Dendritic cell treated with granulocyte-macrophage colony-stimulating factor and Interleukin-4, amounts not matched to agents 40 ng/mL and 50 ng/mL, for 4 days (primary cell): ENCODE results near the gene HYCC2.
A peak's percentile ranks its signal among the peaks of the same experiment; 100 is the strongest.
"Not testable (repeated sequence)": the region's sequence is repeated elsewhere in the genome, so short reads cannot be mapped to it uniquely, and the experiment has no call there.

ENCODE experiments used
- H3K27ac Mint-ChIP-seq: one replicate; pipeline ENCODE4 v1.8.0; 2022; ENCODE audit warnings: mild to moderate bottlenecking, mixed read lengths
- H3K27me3 Mint-ChIP-seq: one replicate; pipeline ENCODE4 v1.8.0; 2022; ENCODE audit warnings: mild to moderate bottlenecking, mixed read lengths
- H3K36me3 Mint-ChIP-seq: one replicate; pipeline ENCODE4 v1.8.0; 2022; ENCODE audit warnings: low read depth, mixed read lengths
- H3K4me1 Mint-ChIP-seq: one replicate; pipeline ENCODE4 v1.8.0; 2022; ENCODE audit warnings: low read depth, mixed read lengths
- H3K4me3 Mint-ChIP-seq: one replicate; pipeline ENCODE4 v1.8.0; 2022; ENCODE audit warnings: mild to moderate bottlenecking, moderate library complexity, mixed read lengths
- H3K9me3 Mint-ChIP-seq: one replicate; pipeline ENCODE4 v1.8.0; 2022; ENCODE audit warnings: mixed read lengths
- intact Hi-C: fragments of 100-400 bp; cut with micrococcal nuclease; formaldehyde crosslinking; loops from one replicate; pipeline ENCODE4 v1.15.0; 2022

The HYCC2 gene

GRCh38 chr2:201107624-201108023 is 36.2 kb upstream of the HYCC2 start:
- no peaks in the 10 kb centered on the region for H3K9me3 Mint-ChIP-seq
- H3K36me3 Mint-ChIP-seq, result peaks cover 18% of the 10 kb centered on the region
- no peaks in the 10 kb centered on the region for H3K27me3 Mint-ChIP-seq
- peaks cover under 1% of the 10 kb centered on the region for H3K4me1 Mint-ChIP-seq
- intact Hi-C loops, result no loop called here
- H3K27ac Mint-ChIP-seq, result no peak overlapping the region
- no peak overlapping the region for H3K4me3 Mint-ChIP-seq

- intact Hi-C loops, result no loop called here
- Mint-ChIP-seq H3K36me3 (peaks cover 18% of the 10 kb centered on the region), H3K27me3 (no peaks in the 10 kb centered on the region), H3K4me3 (no peak overlapping the region), H3K4me1 (no peaks in the 10 kb centered on the region), H3K9me3 (no peaks in the 10 kb centered on the region), H3K27ac (no peak overlapping the region)
Observed at GRCh38 chr2:201105759-201106158, 34.3 kb upstream of the HYCC2 start.

GRCh38 chr2:201100497-201100896 is 29.0 kb upstream of the HYCC2 start:
- Mint-ChIP-seq H3K4me1 (no peaks in the 10 kb centered on the region), H3K27ac (no peak overlapping the region), H3K36me3 (peaks cover 12% of the 10 kb centered on the region), H3K27me3 (no peaks in the 10 kb centered on the region), H3K4me3 (no peak overlapping the region), H3K9me3 (no peaks in the 10 kb centered on the region)
- intact Hi-C loops, result no loop called here

- Mint-ChIP-seq H3K36me3 (peaks cover 15% of the 10 kb centered on the region), H3K4me3 (peak overlapping the region; percentile 51), H3K27ac (no peak overlapping the region), H3K4me1 (peaks cover 5% of the 10 kb centered on the region), H3K27me3 (no peaks in the 10 kb centered on the region), H3K9me3 (no peaks in the 10 kb centered on the region)
- intact Hi-C loops, result no loop called here
Observed at GRCh38 chr2:201093573-201093972, 22.1 kb upstream of the HYCC2 start.

GRCh38 chr2:201090574-201090973 is 19.1 kb upstream of the HYCC2 start:
- H3K9me3 Mint-ChIP-seq, result no peaks in the 10 kb centered on the region
- H3K36me3 Mint-ChIP-seq, result peaks cover 45% of the 10 kb centered on the region
- H3K4me1 Mint-ChIP-seq, result peaks cover 5% of the 10 kb centered on the region
- no peak overlapping the region for H3K4me3 Mint-ChIP-seq
- H3K27me3 Mint-ChIP-seq, result no peaks in the 10 kb centered on the region
- H3K27ac Mint-ChIP-seq, result no peak overlapping the region
- intact Hi-C loops, result no loop called here

GRCh38 chr2:201084863-201085262 is 13.4 kb upstream of the HYCC2 start:
- no peaks in the 10 kb centered on the region for H3K27me3 Mint-ChIP-seq
- intact Hi-C loops, result no loop called here
- H3K4me1 Mint-ChIP-seq, result no peaks in the 10 kb centered on the region
- no peak overlapping the region for H3K4me3 Mint-ChIP-seq
- H3K27ac Mint-ChIP-seq, result no peak overlapping the region
- peaks cover 78% of the 10 kb centered on the region for H3K36me3 Mint-ChIP-seq
- no peaks in the 10 kb centered on the region for H3K9me3 Mint-ChIP-seq

- H3K4me3 Mint-ChIP-seq, result no peak overlapping the region
Observed at GRCh38 chr2:201074996-201075395, 3.5 kb upstream of the HYCC2 start.

GRCh38 chr2:201073071-201073470 is 1.6 kb upstream of the HYCC2 start:
- intact Hi-C loops, result loop anchor here (5.0 kb wide), 4 partner anchors 44 to 159 kb away; partner anchors contain the start of gene CFLAR
- H3K27me3 Mint-ChIP-seq, result no peaks in the 10 kb centered on the region
- H3K27ac Mint-ChIP-seq, result no peak overlapping the region
- H3K4me1 Mint-ChIP-seq, result peaks cover 37% of the 10 kb centered on the region
- peaks cover 18% of the 10 kb centered on the region for H3K36me3 Mint-ChIP-seq
- no peaks in the 10 kb centered on the region for H3K9me3 Mint-ChIP-seq
- no peak overlapping the region for H3K4me3 Mint-ChIP-seq

More at GRCh38 chr2:201074996-201075395, 3.5 kb upstream of the HYCC2 start:
- Mint-ChIP-seq H3K36me3 (peaks cover 34% of the 10 kb centered on the region), H3K27me3 (no peaks in the 10 kb centered on the region), H3K4me1 (peaks cover 23% of the 10 kb centered on the region), H3K9me3 (no peaks in the 10 kb centered on the region), H3K27ac (no peak overlapping the region)
- intact Hi-C loops, result loop anchor here (5.0 kb wide), 4 partner anchors 42 to 157 kb away; partner anchors contain the start of gene CFLAR

- Mint-ChIP-seq H3K4me3 (peak overlapping the region; percentile 94), H3K27ac (peak overlapping the region; percentile 93), H3K36me3 (peaks cover 14% of the 10 kb centered on the region), H3K4me1 (peaks cover 37% of the 10 kb centered on the region), H3K27me3 (no peaks in the 10 kb centered on the region), H3K9me3 (no peaks in the 10 kb centered on the region)
- intact Hi-C loops, result loop anchor here (5.0 kb wide), 4 partner anchors 45 to 160 kb away; partner anchors contain the start of gene CFLAR
Observed at GRCh38 chr2:201072201-201072530, 695 bp upstream of the HYCC2 start.

- Mint-ChIP-seq H3K4me3 (peak overlapping the region; percentile 94), H3K27me3 (no peaks in the 10 kb centered on the region), H3K27ac (peak overlapping the region; percentile 93), H3K36me3 (peaks cover 14% of the 10 kb centered on the region), H3K9me3 (no peaks in the 10 kb centered on the region), H3K4me1 (peaks cover 39% of the 10 kb centered on the region)
- intact Hi-C loops, result loop anchor here (1.0 to 5.0 kb wide), 5 partner anchors 46 to 170 kb away; partner anchors contain the start of gene CFLAR
Observed at GRCh38 chr2:201070948-201071478, 458 bp downstream of the HYCC2 start.

- H3K27me3 Mint-ChIP-seq, result no peaks in the 10 kb centered on the region
- intact Hi-C loops, result loop anchor here (5.0 kb wide), 1 partner anchor 53 kb away; no protein-coding TSS in a partner anchor
- H3K9me3 Mint-ChIP-seq, result no peaks in the 10 kb centered on the region
- H3K27ac Mint-ChIP-seq, result no peak overlapping the region
- H3K36me3 Mint-ChIP-seq, result peaks cover 27% of the 10 kb centered on the region
- no peak overlapping the region for H3K4me3 Mint-ChIP-seq
- H3K4me1 Mint-ChIP-seq, result peaks cover 41% of the 10 kb centered on the region
Observed at GRCh38 chr2:201064797-201065329, 6.6 kb downstream of the HYCC2 start.

GRCh38 chr2:201063516-201063915 is 8.0 kb downstream of the HYCC2 start:
- H3K27me3 Mint-ChIP-seq, H3K9me3 Mint-ChIP-seq, H3K4me3 Mint-ChIP-seq, intact Hi-C loops, H3K27ac Mint-ChIP-seq: not testable (repeated sequence)
- Mint-ChIP-seq H3K4me1 (peaks cover 42% of the 10 kb centered on the region), H3K36me3 (peaks cover 32% of the 10 kb centered on the region)

GRCh38 chr2:201059961-201060755 is 11.3 kb downstream of the HYCC2 start:
- no peak overlapping the region for H3K4me3 Mint-ChIP-seq
- H3K9me3 Mint-ChIP-seq, result no peaks in the 10 kb centered on the region
- H3K27ac Mint-ChIP-seq, result no peak overlapping the region
- intact Hi-C loops, result no loop called here
- H3K27me3 Mint-ChIP-seq, result no peaks in the 10 kb centered on the region
- H3K36me3 Mint-ChIP-seq, result peaks cover 32% of the 10 kb centered on the region
- peaks cover 45% of the 10 kb centered on the region for H3K4me1 Mint-ChIP-seq

GRCh38 chr2:201058914-201059313 is 12.6 kb downstream of the HYCC2 start:
- Mint-ChIP-seq H3K4me1 (peaks cover 45% of the 10 kb centered on the region), H3K4me3 (no peak overlapping the region), H3K27me3 (no peaks in the 10 kb centered on the region), H3K9me3 (no peaks in the 10 kb centered on the region), H3K27ac (no peak overlapping the region), H3K36me3 (peaks cover 34% of the 10 kb centered on the region)
- intact Hi-C loops, result no loop called here
